H1 (cell line): ENCODE data around the gene UBE2G2. TPM values are rescaled to one million over a fixed set of nuclear protein-coding genes. Genes with fewer than 3 reads are reported as not detected.

ENCODE experiments used
- CTCF ChIA-PET: fragments of 300-600 bp; sonication (Branson Sonifier 250); formaldehyde crosslinking; loops from one replicate; lab custom pipeline; 2021; ENCODE audit not compliant: partially characterized antibody; lab: Charles Lee
- POLR2A ChIA-PET: fragments of 300-600 bp; sonication (Branson Sonifier 250); formaldehyde crosslinking; loops from one replicate; lab custom pipeline; 2021; ENCODE audit warnings: inconsistent platforms; ENCODE audit not compliant: partially characterized antibody; lab: Charles Lee
- DNase-seq, 2 experiments: peaks; one replicate each; pipeline versions ENCODE4 v3.0.0 to v3.0.0-alpha.2; 2010 to 2022; ENCODE audit warnings: low spot score in 2 of 2, low read depth in 1 of 2, mixed read lengths in 1 of 2
- FAIRE-seq: peaks from 2 replicates; lab custom pipeline; 2011; peaks lifted over from hg19 to GRCh38; lab: Jason Lieb, UNC
- H2AFZ ChIP-seq: 2 replicates; pipeline ENCODE4 v1.8.1; 2012; ENCODE audit warnings: low read length, inconsistent platforms
- H2AK5ac ChIP-seq: 2 replicates; pipeline ENCODE4 v1.6.1; 2013; ENCODE audit warnings: low read depth, low read length
- H2BK120ac ChIP-seq: replicated peaks from 2 replicates; pipeline ENCODE3; 2013; ENCODE audit warnings: low read depth, low read length, inconsistent platforms
- H2BK12ac ChIP-seq: 2 replicates; pipeline ENCODE4 v1.6.1; 2013; ENCODE audit warnings: low read depth, low read length
- H2BK15ac ChIP-seq: 2 replicates; pipeline ENCODE4 v1.6.1; 2013; ENCODE audit warnings: low read length
- H2BK20ac ChIP-seq: 2 replicates; pipeline ENCODE4 v1.6.1; 2013; ENCODE audit warnings: low read length
- H2BK5ac ChIP-seq: 2 replicates; pipeline ENCODE4 v1.6.1; 2013; ENCODE audit warnings: low read depth, low read length
- H3K14ac ChIP-seq: 2 replicates; pipeline ENCODE4 v1.6.1; 2013; ENCODE audit warnings: inconsistent platforms; ENCODE audit not compliant: insufficient read length
- H3K18ac ChIP-seq: 2 replicates; pipeline ENCODE4 v1.6.1; 2013; ENCODE audit warnings: low read length; ENCODE audit errors: extremely low read depth
- H3K23ac ChIP-seq: 2 replicates; pipeline ENCODE4 v1.6.1; 2013; ENCODE audit warnings: inconsistent platforms; ENCODE audit not compliant: insufficient read length
- H3K23me2 ChIP-seq: 2 replicates; pipeline ENCODE4 v1.6.1; 2013; ENCODE audit warnings: low read depth, low read length
- H3K27ac ChIP-seq: 2 replicates; pipeline ENCODE4 v1.6.1; 2011; ENCODE audit warnings: low read depth, low read length, inconsistent platforms
- H3K27me3 ChIP-seq, 4 experiments: replicated peaks in 1 of 4; 1 replicate in 1 of 4; 2 replicates in 3 of 4; pipeline versions ENCODE4 v1.6.1 to v1.8.1; 2011 to 2013; ENCODE audit warnings: low read length in 3 of 4, mild to moderate bottlenecking in 3 of 4, inconsistent platforms in 2 of 4, mixed read lengths in 2 of 4, moderate library complexity in 1 of 4; ENCODE audit not compliant: control insufficient read depth in 3 of 4, insufficient read depth in 3 of 4; ENCODE audit errors: extremely low read depth in 1 of 4
- H3K36me3 ChIP-seq, 4 experiments: 2 replicates each; pipeline versions ENCODE4 v1.6.1 to v1.8.1; 2011 to 2013; ENCODE audit warnings: mild to moderate bottlenecking in 4 of 4, low read length in 3 of 4, moderate library complexity in 2 of 4, control low read depth in 1 of 4, inconsistent platforms in 1 of 4; ENCODE audit not compliant: insufficient read depth in 4 of 4, control insufficient read depth in 2 of 4
- H3K4ac ChIP-seq: replicated peaks from 2 replicates; pipeline ENCODE3; 2013; ENCODE audit warnings: low read length, low read depth, mixed read lengths, inconsistent platforms; ENCODE audit not compliant: insufficient read length
- H3K4me1 ChIP-seq, 4 experiments: replicated peaks in 1 of 4; 1 replicate in 1 of 4; 2 replicates in 3 of 4; pipeline versions ENCODE4 v1.6.1 to v1.8.1; 2011 to 2013; ENCODE audit warnings: low read length in 3 of 4, inconsistent platforms in 2 of 4, mixed read lengths in 1 of 4; ENCODE audit not compliant: insufficient read depth in 4 of 4, control insufficient read depth in 3 of 4
- H3K4me2 ChIP-seq, 2 experiments: 2 replicates each; pipeline versions ENCODE4 v1.6.1 to v1.8.1; 2011 to 2013; ENCODE audit warnings: low read depth in 2 of 2, low read length in 2 of 2, control low read depth in 1 of 2, inconsistent platforms in 1 of 2, mild to moderate bottlenecking in 1 of 2; ENCODE audit not compliant: insufficient read depth in 1 of 2
- H3K4me3 ChIP-seq, 4 experiments: fragments of 200-600, 300-600 bp in 1 of 4; sonication (generic), shearing (Covaris generic), sonication (Bioruptor Twin) in 1 of 4; 2 replicates each; pipeline versions ENCODE4 v1.5.1 to v1.8.1; 2011 to 2016; ENCODE audit warnings: low read length in 4 of 4, low read depth in 3 of 4, control low read depth in 2 of 4, inconsistent platforms in 2 of 4, mild to moderate bottlenecking in 2 of 4, mixed read lengths in 1 of 4, moderate library complexity in 1 of 4; ENCODE audit not compliant: insufficient read depth in 2 of 4; ENCODE audit errors: extremely low read depth in 1 of 4
- H3K56ac ChIP-seq: replicated peaks from 2 replicates; pipeline ENCODE3; 2013; ENCODE audit warnings: low read depth, mild to moderate bottlenecking, mixed read lengths, low read length, inconsistent platforms; ENCODE audit not compliant: insufficient read length
- H3K79me1 ChIP-seq: 2 replicates; pipeline ENCODE4 v1.6.1; 2013; ENCODE audit warnings: low read depth, low read length, control low read depth
- H3K79me2 ChIP-seq, 2 experiments: 2 replicates each; pipeline versions ENCODE4 v1.6.1 to v1.8.1; 2012 to 2013; ENCODE audit warnings: low read length in 2 of 2, mild to moderate bottlenecking in 2 of 2, inconsistent platforms in 1 of 2; ENCODE audit not compliant: insufficient read depth in 2 of 2, control insufficient read depth in 1 of 2
- H3K9ac ChIP-seq, 4 experiments: replicated peaks in 1 of 4; 1 replicate in 1 of 4; 2 replicates in 3 of 4; pipeline versions ENCODE4 v1.6.1 to v1.8.1; 2011 to 2013; ENCODE audit warnings: low read depth in 3 of 4, low read length in 3 of 4, control low read depth in 2 of 4, mild to moderate bottlenecking in 2 of 4, moderate library complexity in 2 of 4, inconsistent platforms in 1 of 4; ENCODE audit errors: extremely low read depth in 1 of 4
- H3K9me3 ChIP-seq, 2 experiments: 2 replicates each; pipeline versions ENCODE4 v1.6.1 to v1.8.1; 2012 to 2013; ENCODE audit warnings: mild to moderate bottlenecking in 2 of 2, moderate library complexity in 2 of 2, control low read depth in 1 of 2, inconsistent platforms in 1 of 2, low read depth in 1 of 2, low read length in 1 of 2, mixed read lengths in 1 of 2; ENCODE audit not compliant: insufficient read depth in 2 of 2
- H4K20me1 ChIP-seq, 2 experiments: replicated peaks in 1 of 2; 2 replicates each; pipeline versions ENCODE3 to v1.8.1; 2011 to 2013; ENCODE audit warnings: inconsistent platforms in 2 of 2, low read length in 2 of 2, mild to moderate bottlenecking in 1 of 2; ENCODE audit not compliant: insufficient read depth in 2 of 2, control insufficient read depth in 1 of 2
- H4K5ac ChIP-seq: 2 replicates; pipeline ENCODE4 v1.6.1; 2013; ENCODE audit warnings: low read length, low read depth, mixed read lengths, inconsistent platforms; ENCODE audit not compliant: insufficient read length
- H4K8ac ChIP-seq: 2 replicates; pipeline ENCODE4 v1.8.0; 2013; ENCODE audit warnings: mild to moderate bottlenecking, moderate library complexity, low read length, inconsistent platforms; ENCODE audit not compliant: insufficient read depth; ENCODE audit errors: extremely low read depth
- H4K91ac ChIP-seq: replicated peaks from 2 replicates; pipeline ENCODE3; 2013; ENCODE audit warnings: low read length, mixed read lengths, inconsistent platforms; ENCODE audit not compliant: insufficient read length
- BCL11A ChIP-seq, 2 experiments: IDR thresholded peaks; one replicate each; pipeline ENCODE4 v1.6.1; 2011; ENCODE audit warnings: low read depth in 2 of 2, low read length in 2 of 2, mild to moderate bottlenecking in 2 of 2
- EGR1 ChIP-seq: IDR thresholded peaks from 2 replicates; pipeline ENCODE4 v1.6.1; 2011; ENCODE audit warnings: low read depth, low read length, borderline replicate concordance
- EP300 ChIP-seq, 2 experiments: IDR thresholded peaks; 1 replicate in 1 of 2; 2 replicates in 1 of 2; pipeline ENCODE4 v1.6.1; 2011 to 2012; ENCODE audit warnings: low read depth in 2 of 2, low read length in 2 of 2, mild to moderate bottlenecking in 2 of 2, borderline replicate concordance in 1 of 2, inconsistent platforms in 1 of 2, moderate library complexity in 1 of 2
- HDAC2 ChIP-seq, 2 experiments: fragments of 300-600 bp in 1 of 2; sonication (generic) in 1 of 2; IDR thresholded peaks; 2 replicates each; pipeline ENCODE4 v1.6.1; 2011 to 2012; ENCODE audit warnings: low read depth in 2 of 2, low read length in 2 of 2, mild to moderate bottlenecking in 2 of 2, moderate library complexity in 2 of 2, borderline replicate concordance in 1 of 2, inconsistent platforms in 1 of 2
- HDAC6 ChIP-seq: IDR thresholded peaks from one replicate; pipeline ENCODE4 v1.7.1; 2012; ENCODE audit warnings: low read depth, mild to moderate bottlenecking, inconsistent platforms, low read length, moderate library complexity
- JUND ChIP-seq: IDR thresholded peaks from 2 replicates; pipeline ENCODE4 v1.6.1; 2011; ENCODE audit warnings: mild to moderate bottlenecking, improper control_type of control experiment, low read length
- KDM5A ChIP-seq: fragments of 200-600 bp; IDR thresholded peaks from 2 replicates; pipeline ENCODE4 v1.7.1; 2012; ENCODE audit warnings: mild to moderate bottlenecking, low read length, inconsistent platforms, mixed read lengths
- PHF8 ChIP-seq: fragments of 200-600 bp; sonication (generic); conservative IDR thresholded peaks from 2 replicates; pipeline ENCODE4 v1.7.1; 2012; ENCODE audit warnings: low read depth, mild to moderate bottlenecking, inconsistent platforms, low read length, moderate library complexity
- RAD21 ChIP-seq, 2 experiments: IDR thresholded peaks in 1 of 2; conservative IDR thresholded peaks in 1 of 2; 2 replicates each; pipeline ENCODE4 v1.6.1; 2011; ENCODE audit warnings: low read depth in 2 of 2, low read length in 2 of 2, improper control_type of control experiment in 1 of 2, inconsistent platforms in 1 of 2, mild to moderate bottlenecking in 1 of 2, moderate library complexity in 1 of 2
- SAP30 ChIP-seq: fragments of 300-600 bp; sonication (generic); IDR thresholded peaks from 2 replicates; pipeline ENCODE4 v1.7.1; 2012; ENCODE audit warnings: low read length, moderate library complexity, mild to moderate bottlenecking, inconsistent platforms; ENCODE audit not compliant: insufficient read depth, insufficient replicate concordance
- SRF ChIP-seq: IDR thresholded peaks from 2 replicates; pipeline ENCODE4 v1.6.1; 2011; ENCODE audit warnings: mild to moderate bottlenecking, low read depth, low read length, moderate library complexity
- SUZ12 ChIP-seq: fragments of 200-600 bp; sonication (generic); IDR thresholded peaks from 2 replicates; pipeline ENCODE4 v1.6.1; 2012; ENCODE audit warnings: mild to moderate bottlenecking, inconsistent platforms, low read length, moderate library complexity, mixed read lengths
- YY1 ChIP-seq: IDR thresholded peaks from 2 replicates; pipeline ENCODE4 v1.6.1; 2011; ENCODE audit warnings: low read depth, mild to moderate bottlenecking, low read length
- WGBS, 2 experiments: shearing (Covaris generic) in 1 of 2; methylation state at CpG; one replicate each; pipeline versions ENCODE4 v1.1.6 to v1.1.7; 2013 to 2015; ENCODE audit warnings: low lambda C conversion rate in 2 of 2, mixed read lengths in 2 of 2, inconsistent platforms in 1 of 2, low coverage in 1 of 2, missing lambda C conversion rate in 1 of 2; ENCODE audit not compliant: insufficient replicate concordance in 2 of 2, insufficient coverage in 1 of 2, insufficient read length in 1 of 2; ENCODE audit errors: extremely low coverage in 1 of 2, missing lambda C conversion rate in 1 of 2; 5-methylcytosine and 5-hydroxymethylcytosine counted together
- polyA plus RNA-seq, 7 experiments: library from polyadenylated mRNA; depleted of rRNA in 3 of 7; stranded (reverse) in 5 of 7; unstranded in 2 of 7; fragments of >200 nt in 5 of 7; fragments of 200-250 nt in 2 of 7; gene quantifications; 1 replicate in 5 of 7; 2 replicates in 1 of 7; 4 replicates in 1 of 7; pipeline versions ENCODE4 v1.2.1 to v1.2.3, GENCODE V29; 2011 to 2013; ENCODE audit warnings: missing spikeins in 2 of 7, mixed read lengths in 2 of 7
- total RNA-seq: library from RNA; stranded (reverse); fragmentation: NEBNext Ultra II Directional; extraction: Animal tissue kit (Norgen Biotek cat#: 25700); gene quantifications from 2 replicates; pipeline ENCODE4 v1.2.1, GENCODE V29; 2021

Gene UBE2G2
- total and polyA plus RNA-seq, 2 of the 8 experiments (the other 6 are each of a cell fraction or from before 2014, with no cell fraction given): 96.3 to 101 TPM

DNA sequence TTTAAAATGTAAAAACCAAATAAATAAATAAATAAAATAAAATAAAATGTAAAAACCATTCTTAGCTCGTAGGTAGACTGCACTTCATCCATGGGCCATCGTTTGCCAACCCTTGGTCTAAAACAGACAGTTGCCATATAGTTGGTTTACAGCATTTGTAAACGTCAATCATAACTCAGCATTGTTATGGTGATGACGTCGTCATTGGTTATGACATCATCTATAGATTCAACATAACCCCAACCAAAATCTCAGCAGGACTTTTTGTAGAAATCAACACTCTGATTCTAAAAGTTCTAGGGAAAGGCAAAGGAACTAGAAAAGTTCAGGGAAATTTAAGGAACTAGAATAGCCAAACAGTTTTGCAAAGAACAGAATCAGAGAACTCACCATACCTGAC, 32.0 kb upstream of the UBE2G2 start:
- no peak overlapping the region for H4K8ac ChIP-seq
- no peak overlapping the region for H2AK5ac ChIP-seq
- H4K5ac ChIP-seq: no peak overlapping the region
- no peak overlapping the region for H2BK120ac ChIP-seq
- no peaks in the 10 kb centered on the region for H3K27me3 ChIP-seq
- H3K23me2 ChIP-seq: no peaks in the 10 kb centered on the region
- no peak overlapping the region for H2BK5ac ChIP-seq
- H3K14ac ChIP-seq: no peak overlapping the region
- ChIA-PET CTCF (interaction anchor here (1.4 to 1.6 kb wide), 2 partner anchors 60 to 344 kb away, joined by 4 read pairs; no protein-coding TSS in a partner anchor), POLR2A (no interaction called here)
- no peaks in the 10 kb centered on the region for H3K36me3 ChIP-seq
- no peak overlapping the region for H3K18ac ChIP-seq
- H3K27ac ChIP-seq: no peak overlapping the region
- H3K23ac ChIP-seq: no peak overlapping the region
- WGBS, 2 experiments: 83% methylated on average over 5 of the region's 5 CpGs; no CpG with 5 or more reads in 1 of the 2 experiments
- H2BK15ac ChIP-seq: no peak overlapping the region
- no peak overlapping the region for H2AFZ ChIP-seq
- no peak overlapping the region for H3K4ac ChIP-seq
- no peaks in the 10 kb centered on the region for H4K20me1 ChIP-seq
- H3K79me1 ChIP-seq: no peaks in the 10 kb centered on the region
- FAIRE-seq (no peak), DNase-seq (no peak)
- H3K9ac ChIP-seq: no peak overlapping the region
- H3K56ac ChIP-seq: no peak overlapping the region
- H3K4me3 ChIP-seq: no peak overlapping the region
- H4K91ac ChIP-seq: no peak overlapping the region
- no peak overlapping the region for H2BK12ac ChIP-seq
- H3K79me2 ChIP-seq: no peaks in the 10 kb centered on the region
- H3K9me3 ChIP-seq: peaks cover 8 to 11% of the 10 kb centered on the region in 2 experiments; a peak in 2 of 4 replicates
- no peak overlapping the region for H2BK20ac ChIP-seq
- H3K4me2 ChIP-seq: no peak overlapping the region
- no peaks in the 10 kb centered on the region; a peak in 2 of 7 replicates for H3K4me1 ChIP-seq
- TF ChIP-seq YY1 (no peak), SAP30 (no peak), HDAC6 (no peak), SUZ12 (no peak), KDM5A (no peak), SRF (no peak), RAD21 (IDR thresholded peaks at IDR 0.05 in 1 of 2, conservative IDR thresholded peaks at IDR 0.05 in 1 of 2; ENCODE audit: low read depth in 2 of 2, low read length in 2 of 2) (no peak), EP300 (IDR thresholded peaks at IDR 0.05; ENCODE audit: borderline replicate concordance in 1 of 2, low read depth in 2 of 2, low read length in 2 of 2) (no peak), HDAC2 (IDR thresholded peaks at IDR 0.05; ENCODE audit: borderline replicate concordance in 1 of 2, low read depth in 2 of 2, low read length in 2 of 2) (no peak), BCL11A (IDR thresholded peaks at IDR 0.05; ENCODE audit: low read depth in 2 of 2, low read length in 2 of 2) (no peak), EGR1 (no peak), JUND (no peak), PHF8 (no peak)
